COLO668 (cell line): Measurements from ENCODE around the gene PIP5K1C.

ENCODE experiments used
- DNase-seq: peaks from one replicate; lab custom pipeline; 2025; ENCODE audit not compliant: unreplicated experiment; lab: John Stamatoyannopoulos, UW

PIP5K1C gene

GRCh38 chr19:3721887-3722442 is 21.7 kb upstream of the PIP5K1C start:
- DNase-seq: no peak

- DNase-seq: peak; percentile 96
These were observed 21.0 kb upstream of the PIP5K1C start for GRCh38 chr19:3721131-3721886.

- no peak for DNase-seq
These were observed 20.2 kb upstream of the PIP5K1C start for GRCh38 chr19:3720349-3720917.

GRCh38 chr19:3719868-3720267 is 19.6 kb upstream of the PIP5K1C start:
- DNase-seq: no peak

GRCh38 chr19:3716147-3716668 is 15.9 kb upstream of the PIP5K1C start:
- DNase-seq: no peak

- no peak for DNase-seq
These were observed 12.7 kb upstream of the PIP5K1C start for GRCh38 chr19:3712663-3713611.

- peak; percentile 93 for DNase-seq
These were observed 10.1 kb upstream of the PIP5K1C start for GRCh38 chr19:3710265-3710812.

GRCh38 chr19:3708207-3708931 is 8.1 kb upstream of the PIP5K1C start, which contains the start of gene TJP3:
Gene TJP3, plus strand, starts transcription at chr19:3708384. Its CDS starts 20,049 bp downstream, at chr19:3728433.
- DNase-seq: peak; percentile 59

GRCh38 chr19:3707868-3708206 is 7.6 kb upstream of the PIP5K1C start:
- no peak for DNase-seq

GRCh38 chr19:3701200-3701599 is 932 bp upstream of the PIP5K1C start:
- no peak for DNase-seq

GRCh38 chr19:3699741-3700241 is 477 bp downstream of the PIP5K1C start:
- DNase-seq: no peak

GRCh38 chr19:3698974-3699740 is 1.1 kb downstream of the PIP5K1C start:
- DNase-seq: peak; percentile 17

- DNase-seq: no peak
These were observed 1.8 kb downstream of the PIP5K1C start for GRCh38 chr19:3698386-3698950.

- no peak for DNase-seq
These were observed 2.4 kb downstream of the PIP5K1C start for GRCh38 chr19:3697671-3698385.

- no peak for DNase-seq
These were observed 3.2 kb downstream of the PIP5K1C start for GRCh38 chr19:3697094-3697493.

- DNase-seq: no peak
These were observed 3.6 kb downstream of the PIP5K1C start for GRCh38 chr19:3696660-3696995.

GRCh38 chr19:3695986-3696659 is 4.1 kb downstream of the PIP5K1C start:
- DNase-seq: no peak
